CD14-positive monocyte (primary cell): ENCODE results near the gene KLC1. TPM values are rescaled to one million over a fixed set of nuclear protein-coding genes. Genes with fewer than 3 reads are reported as not detected.

Experiments used
- DNase-seq, 3 donors: peaks; one replicate each; pipeline ENCODE4 v3.0.0-alpha.2; 2011 to 2022
- H2AFZ ChIP-seq: 2 replicates; pipeline ENCODE4 v1.6.0; 2012; ENCODE audit warnings: mild to moderate bottlenecking, low read depth, low read length, inconsistent platforms; ENCODE audit not compliant: insufficient read depth, poor library complexity, severe bottlenecking
- H3K27ac ChIP-seq, 2 donors: 1 replicate in 1 of 2; 2 replicates in 1 of 2; pipeline ENCODE4 v1.5.1; 2012 to 2013; ENCODE audit warnings: low read length in 2 of 2, control low read depth in 1 of 2, inconsistent platforms in 1 of 2, low read depth in 1 of 2, mild to moderate bottlenecking in 1 of 2
- H3K27me3 ChIP-seq, 2 donors: one replicate each; pipeline versions ENCODE4 v1.6.0 to v1.6.1; 2011 to 2013; ENCODE audit warnings: low read length in 2 of 2; ENCODE audit not compliant: control insufficient read depth in 2 of 2, insufficient read depth in 2 of 2
- H3K36me3 ChIP-seq, 2 donors: replicated peaks in 1 of 2; 1 replicate in 1 of 2; 2 replicates in 1 of 2; pipeline versions ENCODE4 v1.5.1 to v1.6.1; 2012 to 2013; ENCODE audit warnings: low read length in 2 of 2, control low read depth in 1 of 2, inconsistent platforms in 1 of 2, mild to moderate bottlenecking in 1 of 2; ENCODE audit not compliant: insufficient read depth in 2 of 2, control insufficient read depth in 1 of 2
- H3K4me1 ChIP-seq, 2 donors: 1 replicate in 1 of 2; 2 replicates in 1 of 2; pipeline versions ENCODE4 v1.5.1 to v1.6.1; 2012 to 2013; ENCODE audit warnings: low read length in 2 of 2, control low read depth in 1 of 2, inconsistent platforms in 1 of 2, mild to moderate bottlenecking in 1 of 2, moderate library complexity in 1 of 2; ENCODE audit not compliant: insufficient read depth in 2 of 2, control insufficient read depth in 1 of 2
- H3K4me2 ChIP-seq: replicated peaks from 2 replicates; pipeline ENCODE3; 2012; ENCODE audit warnings: low read length, moderate library complexity, mild to moderate bottlenecking; ENCODE audit not compliant: poor library complexity, severe bottlenecking; ENCODE audit errors: extremely low read depth
- H3K4me3 ChIP-seq, 3 experiments: fragments of 200-600 bp in 1 of 3; sonication (generic) in 1 of 3; replicated peaks in 1 of 3; 1 replicate in 2 of 3; 2 replicates in 1 of 3; pipeline ENCODE4 v1.5.1; 2011 to 2013; ENCODE audit warnings: low read length in 3 of 3, mild to moderate bottlenecking in 3 of 3, control low read depth in 2 of 3, low read depth in 2 of 3, inconsistent platforms in 1 of 3, moderate library complexity in 1 of 3
- H3K79me2 ChIP-seq: 2 replicates; pipeline ENCODE4 v1.6.0; 2012; ENCODE audit warnings: mild to moderate bottlenecking, control low read depth, inconsistent platforms, low read length, moderate library complexity; ENCODE audit not compliant: insufficient read depth
- H3K9ac ChIP-seq: 2 replicates; pipeline ENCODE4 v1.6.0; 2017; ENCODE audit warnings: low read length, mild to moderate bottlenecking; ENCODE audit not compliant: insufficient read depth, poor library complexity, severe bottlenecking
- H3K9me3 ChIP-seq, 2 donors: replicated peaks in 1 of 2; 1 replicate in 1 of 2; 2 replicates in 1 of 2; pipeline versions ENCODE4 v1.5.1 to v1.6.1; 2012 to 2013; ENCODE audit warnings: low read length in 2 of 2, control low read depth in 1 of 2; ENCODE audit not compliant: control insufficient read depth in 1 of 2, insufficient read depth in 1 of 2
- H4K20me1 ChIP-seq: 2 replicates; pipeline ENCODE4 v1.6.0; 2012; ENCODE audit warnings: mild to moderate bottlenecking, low read length, control low read depth, moderate library complexity; ENCODE audit not compliant: insufficient read depth
- H3K27ac Mint-ChIP-seq, 7 donors: one replicate each; pipeline ENCODE4 v1.8.0; 2020; ENCODE audit warnings: mild to moderate bottlenecking in 7 of 7, mixed read lengths in 7 of 7, moderate library complexity in 6 of 7, inconsistent platforms in 2 of 7
- H3K27me3 Mint-ChIP-seq, 3 donors: one replicate each; pipeline ENCODE4 v1.8.0; 2021 to 2022; ENCODE audit warnings: low read depth in 3 of 3, mild to moderate bottlenecking in 3 of 3, mixed read lengths in 3 of 3, moderate library complexity in 3 of 3, inconsistent platforms in 1 of 3
- H3K36me3 Mint-ChIP-seq, 2 donors: one replicate each; pipeline ENCODE4 v1.8.0; 2020; ENCODE audit warnings: mixed read lengths in 2 of 2, inconsistent platforms in 1 of 2, mild to moderate bottlenecking in 1 of 2
- H3K4me1 Mint-ChIP-seq: one replicate; pipeline ENCODE4 v1.8.0; 2020; ENCODE audit warnings: mild to moderate bottlenecking, mixed read lengths
- H3K4me3 Mint-ChIP-seq, 2 donors: one replicate each; pipeline ENCODE4 v1.8.0; 2020; ENCODE audit warnings: mild to moderate bottlenecking in 2 of 2, mixed read lengths in 2 of 2, moderate library complexity in 1 of 2
- H3K9me3 Mint-ChIP-seq, 7 donors: one replicate each; pipeline ENCODE4 v1.8.0; 2020 to 2022; ENCODE audit warnings: mixed read lengths in 7 of 7, mild to moderate bottlenecking in 6 of 7, moderate library complexity in 6 of 7, inconsistent platforms in 2 of 7
- WGBS: methylation state at CpG from one replicate; pipeline ENCODE4 v1.1.5; 2013; ENCODE audit warnings: missing lambda C conversion rate; ENCODE audit not compliant: insufficient coverage; 5-methylcytosine and 5-hydroxymethylcytosine counted together
- intact Hi-C, 2 donors: fragments of 100-400 bp; cut with micrococcal nuclease; formaldehyde crosslinking; loops; one replicate each; pipeline versions ENCODE4 v1.15.0 to v1.15.1; 2023
- polyA plus RNA-seq, 3 donors: library from polyadenylated mRNA; depleted of rRNA in 1 of 3; unstranded in 2 of 3; stranded (reverse) in 1 of 3; fragments of 300-500 nt in 2 of 3; fragments of >200 nt in 1 of 3; fragmentation: Illumina TruSeq in 2 of 3; gene quantifications; 1 replicate in 2 of 3; 2 replicates in 1 of 3; pipeline ENCODE4 v1.2.3, GENCODE V29; 2012 to 2021
- TF ChIP-seq, protein P1 (sequence below): fragments of 200-600 bp; IDR thresholded peaks from one replicate; pipeline ENCODE4 v1.8.0; 2022; ENCODE audit warnings: antibody characterized with exemption, mild to moderate bottlenecking

Gene KLC1
- polyA plus RNA-seq, 3 donors = 41.5 to 108 (median 46.6) TPM

DNA sequence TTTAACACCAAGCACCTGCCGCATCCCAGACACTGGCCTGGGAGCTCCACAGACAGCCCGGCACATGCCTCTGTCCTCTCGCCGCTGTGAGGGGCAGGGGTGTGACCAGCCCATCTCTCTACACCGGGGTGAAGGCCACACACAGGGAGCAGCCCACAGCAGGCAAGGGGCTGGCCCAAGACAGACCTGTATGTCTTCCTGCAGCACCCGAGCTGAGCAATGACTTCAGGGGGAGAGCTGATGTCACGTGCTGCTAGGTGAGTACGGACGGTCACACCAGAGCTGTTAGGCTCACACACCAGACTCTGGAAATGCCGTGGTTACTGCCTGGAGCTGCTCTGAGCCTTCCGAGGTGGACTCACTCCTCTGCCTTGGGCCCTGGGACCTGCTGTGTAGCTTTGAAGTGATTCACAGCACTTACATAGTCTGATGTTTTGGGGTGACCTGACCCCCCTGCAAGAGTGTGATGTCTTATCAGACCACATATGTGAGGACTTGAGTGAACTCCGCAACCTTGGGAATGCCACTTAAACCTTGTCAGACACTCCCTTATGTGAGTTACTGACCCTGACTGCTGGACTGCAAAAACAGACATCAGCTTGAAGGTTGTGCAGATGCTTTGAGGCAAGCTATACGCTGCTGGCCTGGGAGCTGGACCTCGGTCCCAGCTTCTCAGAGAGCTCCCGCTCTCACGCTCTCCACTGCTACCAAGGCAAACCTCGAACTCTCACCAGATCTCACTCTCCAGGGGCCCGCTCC is 84.5 kb downstream of the KLC1 start:
- H3K27ac ChIP-seq = no peak overlapping the region
- H3K9me3 ChIP-seq = no peaks in the 10 kb centered on the region
- Mint-ChIP-seq H3K27me3 (peaks cover 0 to 2% (median 0%) of the 10 kb centered on the region in 3 donors), H3K9me3 (no peaks in the 10 kb centered on the region), H3K4me1 (peaks cover 29% of the 10 kb centered on the region), H3K36me3 (peaks cover 16 to 24% of the 10 kb centered on the region in 2 donors), H3K27ac (no peak overlapping the region), H3K4me3 (no peak overlapping the region)
- no peak overlapping the region for H3K4me2 ChIP-seq
- peaks cover 2 to 9% of the 10 kb centered on the region in 2 donors for H3K36me3 ChIP-seq
- no peak for DNase-seq
- no peak overlapping the region for H2AFZ ChIP-seq
- TF ChIP-seq, protein P1, sequence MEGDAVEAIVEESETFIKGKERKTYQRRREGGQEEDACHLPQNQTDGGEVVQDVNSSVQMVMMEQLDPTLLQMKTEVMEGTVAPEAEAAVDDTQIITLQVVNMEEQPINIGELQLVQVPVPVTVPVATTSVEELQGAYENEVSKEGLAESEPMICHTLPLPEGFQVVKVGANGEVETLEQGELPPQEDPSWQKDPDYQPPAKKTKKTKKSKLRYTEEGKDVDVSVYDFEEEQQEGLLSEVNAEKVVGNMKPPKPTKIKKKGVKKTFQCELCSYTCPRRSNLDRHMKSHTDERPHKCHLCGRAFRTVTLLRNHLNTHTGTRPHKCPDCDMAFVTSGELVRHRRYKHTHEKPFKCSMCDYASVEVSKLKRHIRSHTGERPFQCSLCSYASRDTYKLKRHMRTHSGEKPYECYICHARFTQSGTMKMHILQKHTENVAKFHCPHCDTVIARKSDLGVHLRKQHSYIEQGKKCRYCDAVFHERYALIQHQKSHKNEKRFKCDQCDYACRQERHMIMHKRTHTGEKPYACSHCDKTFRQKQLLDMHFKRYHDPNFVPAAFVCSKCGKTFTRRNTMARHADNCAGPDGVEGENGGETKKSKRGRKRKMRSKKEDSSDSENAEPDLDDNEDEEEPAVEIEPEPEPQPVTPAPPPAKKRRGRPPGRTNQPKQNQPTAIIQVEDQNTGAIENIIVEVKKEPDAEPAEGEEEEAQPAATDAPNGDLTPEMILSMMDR = no peak
- H4K20me1 ChIP-seq = peaks cover 27% of the 10 kb centered on the region
- 93% methylated on average over 18 of the region's 18 CpGs for WGBS
- intact Hi-C loops = no loop called here
- no peak overlapping the region for H3K9ac ChIP-seq
- H3K79me2 ChIP-seq = peaks cover 40% of the 10 kb centered on the region
- no peak overlapping the region for H3K4me3 ChIP-seq
- no peaks in the 10 kb centered on the region for H3K27me3 ChIP-seq
- peaks cover 16 to 26% of the 10 kb centered on the region in 2 donors for H3K4me1 ChIP-seq

DNA sequence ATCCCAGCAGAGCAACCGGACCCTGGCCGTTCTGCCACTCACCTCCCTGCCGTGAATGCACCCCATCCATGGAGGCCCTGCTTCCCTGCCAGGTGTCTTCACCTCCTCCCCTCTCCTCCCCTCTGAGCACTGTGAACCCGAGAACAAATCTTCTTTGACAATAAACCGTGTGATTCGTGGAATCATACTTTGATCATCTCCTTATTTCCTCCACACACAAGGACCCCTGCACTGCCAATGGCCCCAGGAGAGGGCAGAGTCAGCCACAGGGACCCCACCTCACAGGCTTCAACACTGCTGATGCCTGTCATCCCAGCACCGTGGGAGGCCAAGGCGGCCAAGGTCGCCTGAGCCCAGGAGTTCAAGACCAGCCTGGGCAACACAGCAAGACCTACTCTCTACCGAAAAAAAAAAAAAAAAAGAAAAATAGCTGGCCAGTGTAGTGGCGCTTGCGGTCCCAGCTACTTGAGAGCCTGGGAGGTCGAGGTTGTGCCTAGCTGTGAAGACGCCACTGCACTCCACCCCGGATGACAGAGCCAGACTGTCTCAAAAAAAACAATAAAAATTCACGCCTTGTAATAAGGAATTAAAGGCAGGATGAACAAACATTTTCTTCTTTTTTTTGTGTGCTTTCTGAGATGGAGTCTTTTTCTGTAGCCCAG is 85.2 kb downstream of the KLC1 start:
- H4K20me1 ChIP-seq = peaks cover 27% of the 10 kb centered on the region
- peak overlapping the region in 1 of 3 experiments; percentile 77 for H3K4me3 ChIP-seq
- H3K27ac ChIP-seq = no peak overlapping the region
- TF ChIP-seq, protein P1 = no peak
- H3K27me3 ChIP-seq = no peaks in the 10 kb centered on the region
- no peaks in the 10 kb centered on the region for H3K9me3 ChIP-seq
- Mint-ChIP-seq H3K36me3 (peaks cover 14 to 24% of the 10 kb centered on the region in 2 donors), H3K4me3 (peak overlapping the region; percentile 79 to 81), H3K27ac (no peak overlapping the region), H3K9me3 (no peaks in the 10 kb centered on the region), H3K27me3 (peaks cover 0 to 2% (median 0%) of the 10 kb centered on the region in 3 donors), H3K4me1 (peaks cover 29% of the 10 kb centered on the region)
- peak overlapping the region; percentile 85 for H3K4me2 ChIP-seq
- peaks cover 16 to 26% of the 10 kb centered on the region in 2 donors for H3K4me1 ChIP-seq
- DNase-seq = no peak
- H3K79me2 ChIP-seq = peaks cover 43% of the 10 kb centered on the region
- peak overlapping the region; percentile 65 for H3K9ac ChIP-seq
- intact Hi-C loops = no loop called here
- WGBS = 93% methylated on average over 9 of the region's 16 CpGs
- peaks cover 2% of the 10 kb centered on the region in 2 donors for H3K36me3 ChIP-seq
- peak overlapping the region; percentile 86 for H2AFZ ChIP-seq
